Neural crest cell (in vitro differentiated cells): ENCODE data around the gene MACROH2A1. TPM values are rescaled to one million over a fixed set of nuclear protein-coding genes. Genes with fewer than 3 reads are reported as not detected.

ENCODE experiments used
- DNase-seq: peaks from one replicate; pipeline ENCODE4 v3.0.0; 2021; ENCODE audit warnings: low read depth, mixed read lengths, low spot score
- H3K27ac Mint-ChIP-seq: one replicate; pipeline ENCODE4 v1.8.0; 2021; ENCODE audit warnings: mild to moderate bottlenecking, mixed read lengths; ENCODE audit not compliant: unreplicated experiment
- H3K27me3 Mint-ChIP-seq: 2 replicates; pipeline ENCODE4 v1.8.0; 2021; ENCODE audit warnings: low read depth, mild to moderate bottlenecking, mixed read lengths
- H3K36me3 Mint-ChIP-seq: 2 replicates; pipeline ENCODE4 v1.8.0; 2021; ENCODE audit warnings: low read depth, mild to moderate bottlenecking, mixed read lengths
- H3K4me1 Mint-ChIP-seq: 2 replicates; pipeline ENCODE4 v1.8.0; 2021; ENCODE audit warnings: mixed read lengths
- H3K4me3 Mint-ChIP-seq: one replicate; pipeline ENCODE4 v1.8.0; 2021; ENCODE audit warnings: mild to moderate bottlenecking, mixed read lengths
- H3K9me3 Mint-ChIP-seq: 2 replicates; pipeline ENCODE4 v1.8.0; 2021; ENCODE audit warnings: mixed read lengths
- CTCF ChIP-seq: fragments of 200-600 bp; sonication (generic); conservative IDR thresholded peaks from 2 replicates; pipeline ENCODE4 v1.5.0; 2021; ENCODE audit warnings: antibody characterized with exemption, mild to moderate bottlenecking
- total RNA-seq: library from RNA; stranded (reverse); gene quantifications from 2 replicates; pipeline ENCODE4 v1.2.1, GENCODE V29; 2021

The MACROH2A1 gene
- total RNA-seq, 1 donor from 2014 or later: 339 TPM

DNA sequence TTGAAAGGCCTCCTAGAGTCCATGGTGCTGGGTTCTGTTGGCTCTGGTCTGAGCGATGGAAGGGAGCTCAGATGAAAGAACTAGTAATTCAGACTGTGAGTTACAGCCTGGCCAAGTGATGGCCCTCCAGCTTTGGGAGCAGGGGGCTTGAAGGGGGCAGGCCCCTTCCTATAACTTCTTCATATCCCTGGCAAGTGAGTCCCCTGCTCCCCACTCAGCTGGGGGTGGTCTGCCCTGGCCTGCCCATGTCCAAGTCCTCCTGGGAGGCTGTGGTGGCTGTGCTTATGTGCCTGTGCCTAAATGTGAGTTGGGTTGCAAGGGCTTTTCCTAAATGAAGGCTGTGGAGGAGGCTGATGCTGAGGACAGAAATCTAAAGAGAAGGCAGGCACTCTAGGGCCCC lies 80.1 kb downstream of the MACROH2A1 start:
- no peak for DNase-seq
- Mint-ChIP-seq H3K4me3 (no peak overlapping the region), H3K4me1 (no peaks in the 10 kb centered on the region), H3K27ac (no peak overlapping the region), H3K27me3 (no peaks in the 10 kb centered on the region), H3K9me3 (no peaks in the 10 kb centered on the region), H3K36me3 (no peaks in the 10 kb centered on the region)
- TF ChIP-seq CTCF: no peak

DNA sequence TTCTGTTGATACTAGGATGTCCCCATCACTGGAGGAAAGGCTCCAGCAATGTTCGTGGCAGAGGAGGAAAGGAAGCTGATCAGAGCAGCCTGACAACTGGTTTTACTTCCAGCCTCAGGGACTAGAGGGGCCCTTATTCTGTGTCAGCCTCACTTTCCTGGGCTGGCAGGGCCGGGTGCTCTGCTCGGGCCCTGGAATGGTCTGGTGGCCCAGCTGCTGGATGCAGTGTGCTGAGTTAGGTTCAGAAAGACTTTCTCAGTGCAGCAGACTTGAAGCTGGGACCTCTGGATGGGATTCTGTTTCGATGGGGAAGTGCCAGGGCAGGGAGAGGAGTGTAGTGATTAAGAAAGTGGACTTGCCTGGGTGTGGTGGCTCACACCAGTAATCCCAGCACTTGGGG lies 81.0 kb downstream of the MACROH2A1 start:
- Mint-ChIP-seq H3K27ac (no peak overlapping the region), H3K4me3 (no peak overlapping the region), H3K4me1 (no peaks in the 10 kb centered on the region), H3K27me3 (no peaks in the 10 kb centered on the region), H3K9me3 (no peaks in the 10 kb centered on the region), H3K36me3 (no peaks in the 10 kb centered on the region)
- TF ChIP-seq CTCF: no peak
- DNase-seq: no peak

DNA sequence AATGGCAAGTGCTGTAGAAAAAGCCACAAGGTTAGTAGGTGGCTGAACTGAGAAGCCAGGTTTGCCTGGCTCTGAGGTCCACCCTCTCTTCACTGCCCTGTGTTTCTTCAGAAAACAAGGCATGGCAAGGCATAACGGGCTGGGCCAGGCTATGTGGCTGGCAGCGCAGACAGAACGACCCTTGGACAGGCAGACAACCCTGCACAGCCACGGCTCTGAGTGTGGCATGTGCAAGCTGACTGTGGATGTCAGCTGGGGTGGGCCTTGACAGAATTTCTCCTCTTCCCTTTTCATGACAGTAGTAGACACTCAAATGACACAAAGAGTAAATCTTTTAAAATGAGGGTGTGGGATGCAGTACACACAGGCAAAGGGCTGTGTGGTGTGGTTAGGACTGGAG lies 81.7 kb downstream of the MACROH2A1 start:
- no peak overlapping the region for H3K4me3 Mint-ChIP-seq
- no peaks in the 10 kb centered on the region for H3K27me3 Mint-ChIP-seq
- TF ChIP-seq CTCF: no peak
- H3K27ac Mint-ChIP-seq: no peak overlapping the region
- H3K9me3 Mint-ChIP-seq: no peaks in the 10 kb centered on the region
- H3K4me1 Mint-ChIP-seq: no peaks in the 10 kb centered on the region
- DNase-seq: no peak
- H3K36me3 Mint-ChIP-seq: no peaks in the 10 kb centered on the region

DNA sequence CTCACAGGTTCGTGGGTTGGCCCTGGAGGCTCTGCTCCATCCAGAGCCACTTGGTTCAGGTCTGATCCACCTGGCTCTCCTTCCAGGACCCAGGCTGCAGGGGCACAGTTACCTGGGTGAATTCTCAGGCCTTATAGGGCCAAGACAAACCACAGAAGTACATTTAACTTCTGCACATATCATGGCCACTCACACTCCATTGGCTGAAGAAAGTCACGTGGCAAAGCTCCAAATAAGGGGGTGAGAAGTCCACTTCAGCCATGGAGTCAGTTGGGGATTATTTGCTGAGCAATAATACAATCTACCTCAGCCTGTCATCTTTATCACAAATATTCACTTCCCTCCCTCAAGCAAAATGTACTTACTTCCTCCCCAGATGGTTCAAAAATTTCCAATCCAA lies 83.6 kb downstream of the MACROH2A1 start:
- no peak for DNase-seq
- Mint-ChIP-seq H3K36me3 (no peaks in the 10 kb centered on the region), H3K4me3 (no peak overlapping the region), H3K27me3 (no peaks in the 10 kb centered on the region), H3K9me3 (no peaks in the 10 kb centered on the region), H3K27ac (no peak overlapping the region), H3K4me1 (no peaks in the 10 kb centered on the region)
- TF ChIP-seq CTCF: no peak

GRCh38 chr5:135313946-135314345 lies 85.1 kb downstream of the MACROH2A1 start:
- no peak overlapping the region for H3K27ac Mint-ChIP-seq
- no peak overlapping the region for H3K4me3 Mint-ChIP-seq
- no peak for DNase-seq
- TF ChIP-seq CTCF: no peak
- no peaks in the 10 kb centered on the region for H3K9me3 Mint-ChIP-seq
- H3K4me1 Mint-ChIP-seq: peaks cover under 1% of the 10 kb centered on the region
- H3K36me3 Mint-ChIP-seq: no peaks in the 10 kb centered on the region
- H3K27me3 Mint-ChIP-seq: no peaks in the 10 kb centered on the region

DNA sequence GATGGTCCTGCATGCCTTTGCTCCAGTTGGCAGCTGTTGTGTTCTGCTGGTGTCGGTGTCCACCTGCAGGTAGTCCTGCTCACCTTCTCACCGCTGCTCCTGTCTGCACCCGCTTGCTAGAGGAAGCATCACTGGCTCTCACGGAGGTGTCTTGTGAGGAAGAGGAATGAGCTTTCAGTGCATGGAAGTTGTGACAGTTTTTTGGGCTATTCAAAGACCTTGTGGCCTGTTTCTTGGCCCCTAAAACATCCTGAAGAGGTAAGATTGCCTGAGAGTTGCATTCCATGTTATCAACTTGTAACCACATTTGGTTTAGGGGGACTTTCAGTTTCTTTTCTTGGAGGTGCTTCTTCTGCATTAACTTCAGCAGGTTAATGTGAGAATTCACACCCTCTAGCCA lies 85.6 kb downstream of the MACROH2A1 start:
- Mint-ChIP-seq H3K4me3 (no peak overlapping the region), H3K27me3 (no peaks in the 10 kb centered on the region), H3K36me3 (no peaks in the 10 kb centered on the region), H3K4me1 (peaks cover 5% of the 10 kb centered on the region), H3K27ac (no peak overlapping the region), H3K9me3 (no peaks in the 10 kb centered on the region)
- no peak for TF ChIP-seq CTCF
- DNase-seq: no peak
